ENCODE results near the gene LGALS8.
"Not testable (repeated sequence)": the region's sequence is repeated elsewhere in the genome, so short reads cannot be mapped to it uniquely, and the experiment has no call there.

LGALS8 gene

GRCh38 chr1:236523704-236524141 lies at the start of gene LGALS8:
TSS of gene LGALS8 (plus strand) at chr1:236523982. CDS start at chr1:236526071, 2,089 bp downstream.
- in situ Hi-C loops (cut with MboI; ENCODE audit: low sequenced_read_pairs), result no loop called here

- in situ Hi-C loops (cut with MboI; ENCODE audit: low sequenced_read_pairs), result no loop called here
Measured at GRCh38 chr1:236476019-236476418, 47.8 kb upstream of the LGALS8 start.

- in situ Hi-C loops (cut with MboI; ENCODE audit: low sequenced_read_pairs), result no loop called here
Measured at GRCh38 chr1:236480758-236481436, 42.9 kb upstream of the LGALS8 start.

GRCh38 chr1:236484310-236484971 lies 39.3 kb upstream of the LGALS8 start:
- in situ Hi-C loops (cut with MboI; ENCODE audit: low sequenced_read_pairs), result no loop called here

- in situ Hi-C loops (cut with MboI; ENCODE audit: low sequenced_read_pairs), result no loop called here
Measured at GRCh38 chr1:236486356-236487002, 37.3 kb upstream of the LGALS8 start.

GRCh38 chr1:236489161-236489560 lies 34.6 kb upstream of the LGALS8 start:
- in situ Hi-C loops (cut with MboI; ENCODE audit: low sequenced_read_pairs), result not testable (repeated sequence)

- in situ Hi-C loops (cut with MboI; ENCODE audit: low sequenced_read_pairs), result no loop called here
Measured at GRCh38 chr1:236489710-236490377, 33.9 kb upstream of the LGALS8 start.

GRCh38 chr1:236491469-236492136 lies 32.2 kb upstream of the LGALS8 start:
- in situ Hi-C loops (cut with MboI; ENCODE audit: low sequenced_read_pairs), result no loop called here

- in situ Hi-C loops (cut with MboI; ENCODE audit: low sequenced_read_pairs), result no loop called here
Measured at GRCh38 chr1:236492378-236492777, 31.4 kb upstream of the LGALS8 start.

GRCh38 chr1:236494082-236494481 lies 29.7 kb upstream of the LGALS8 start:
- in situ Hi-C loops (cut with MboI; ENCODE audit: low sequenced_read_pairs), result no loop called here

GRCh38 chr1:236494586-236495466 lies 29.0 kb upstream of the LGALS8 start:
- in situ Hi-C loops (cut with MboI; ENCODE audit: low sequenced_read_pairs), result no loop called here

- in situ Hi-C loops (cut with MboI; ENCODE audit: low sequenced_read_pairs), result no loop called here
Measured at GRCh38 chr1:236495467-236496112, 28.2 kb upstream of the LGALS8 start.

GRCh38 chr1:236497908-236498307 lies 25.9 kb upstream of the LGALS8 start:
- in situ Hi-C loops (cut with MboI; ENCODE audit: low sequenced_read_pairs), result no loop called here

- in situ Hi-C loops (cut with MboI; ENCODE audit: low sequenced_read_pairs), result no loop called here
Measured at GRCh38 chr1:236501093-236501492, 22.7 kb upstream of the LGALS8 start.

GRCh38 chr1:236502579-236502971 lies 21.2 kb upstream of the LGALS8 start:
- in situ Hi-C loops (cut with MboI; ENCODE audit: low sequenced_read_pairs), result no loop called here

- in situ Hi-C loops (cut with MboI; ENCODE audit: low sequenced_read_pairs), result no loop called here
Measured at GRCh38 chr1:236502972-236503639, 20.7 kb upstream of the LGALS8 start.

GRCh38 chr1:236504338-236504737 lies 19.4 kb upstream of the LGALS8 start:
- in situ Hi-C loops (cut with MboI; ENCODE audit: low sequenced_read_pairs), result not testable (repeated sequence)

- in situ Hi-C loops (cut with MboI; ENCODE audit: low sequenced_read_pairs), result no loop called here
Measured at GRCh38 chr1:236507022-236507700, 16.6 kb upstream of the LGALS8 start.
